Transverse colon (tissue), 4 donors: ENCODE results near the gene TUBA8. TPM values are rescaled to one million over a fixed set of nuclear protein-coding genes. Genes with fewer than 3 reads are reported as not detected.

Experiments used
- DNase-seq: peaks from one replicate; pipeline ENCODE4 v3.0.0-alpha.2; 2019
- H3K27ac ChIP-seq, 4 donors: fragments of 200-600 bp; sonication (generic); 2 replicates each; pipeline ENCODE4 v1.5.1; 2016 to 2018; ENCODE audit warnings: inconsistent platforms in 4 of 4
- H3K27me3 ChIP-seq: fragments of 200-600 bp; sonication (generic); 2 replicates; pipeline ENCODE4 v1.5.1; 2017; ENCODE audit warnings: inconsistent platforms
- H3K36me3 ChIP-seq, 4 donors: fragments of 200-600 bp; sonication (generic); 2 replicates each; pipeline ENCODE4 v1.5.1; 2017 to 2019; ENCODE audit warnings: inconsistent platforms in 4 of 4
- H3K4me1 ChIP-seq, 4 donors: fragments of 200-600 bp; sonication (generic); 2 replicates each; pipeline ENCODE4 v1.5.1; 2017 to 2020; ENCODE audit warnings: inconsistent platforms in 4 of 4
- H3K4me3 ChIP-seq, 4 donors: fragments of 200-600 bp; sonication (generic); 1 replicate in 1 of 4; 2 replicates in 3 of 4; pipeline versions ENCODE4 v1.5.1 to v1.6.1; 2017 to 2019; ENCODE audit warnings: inconsistent platforms in 4 of 4
- H3K9me3 ChIP-seq, 2 donors: fragments of 200-600 bp; sonication (generic); 2 replicates each; pipeline ENCODE4 v1.5.1; 2017 to 2019; ENCODE audit warnings: inconsistent platforms in 2 of 2
- CTCF ChIP-seq, 5 experiments: fragments of 200-600 bp in 3 of 5; fragments of 450-650 bp in 2 of 5; sonication (generic) in 3 of 5; IDR thresholded peaks; 1 replicate in 2 of 5; 2 replicates in 3 of 5; pipeline ENCODE4 v1.5.1; 2016 to 2017; ENCODE audit warnings: antibody characterized with exemption in 5 of 5, inconsistent platforms in 3 of 5, mild to moderate bottlenecking in 2 of 5, moderate library complexity in 1 of 5
- EP300 ChIP-seq: sonication (generic); formaldehyde crosslinking; IDR thresholded peaks from one replicate; pipeline ENCODE4 v1.6.1; 2017; ENCODE audit warnings: antibody characterized with exemption, low read depth
- POLR2A ChIP-seq: fragments of 450-650 bp; IDR thresholded peaks from one replicate; pipeline ENCODE4 v1.6.1; 2016; ENCODE audit warnings: antibody characterized with exemption, mild to moderate bottlenecking, moderate library complexity
- POLR2AphosphoS5 ChIP-seq, 3 donors: sonication (generic); formaldehyde crosslinking; IDR thresholded peaks; one replicate each; pipeline ENCODE4 v1.6.1; 2016; ENCODE audit warnings: antibody characterized with exemption in 3 of 3
- WGBS, 2 donors: methylation state at CpG; one replicate each; pipeline ENCODE4 v1.1.5; 2018; ENCODE audit warnings: low coverage in 1 of 2; 5-methylcytosine and 5-hydroxymethylcytosine counted together
- in situ Hi-C, 4 donors: fragments of 200-750 bp; cut with MboI; loops; one replicate each; pipeline versions ENCODE4 v1.15.0 to v1.15.1; 2017; ENCODE audit warnings: low sequenced_read_pairs in 3 of 4, low pct_ligation_motif_present in 1 of 4, low pct_unique_long_range_greater_than_20kb in 1 of 4
- intact Hi-C: fragments of 100-400 bp; cut with DNase I; formaldehyde crosslinking; loops from one replicate; pipeline ENCODE4 v1.15.1; 2023; ENCODE audit warnings: low total_unique reads
- total RNA-seq, 4 donors: library from RNA; depleted of rRNA; stranded (reverse); fragments of >200 nt; gene quantifications; one replicate each; pipeline ENCODE4 v1.1.0, GENCODE V29; 2016

Gene TUBA8
- total RNA-seq, 4 donors from 2014 or later, result 1.4 to 3.0 (median 2.0) TPM; not detected in 1

GRCh38 chr22:18064636-18065035 lies 46.0 kb upstream of the TUBA8 start:
- TF ChIP-seq POLR2A (no peak), EP300 (no peak), CTCF (IDR thresholded peaks at IDR 0.05) (no peak), POLR2AphosphoS5 (IDR thresholded peaks at IDR 0.05) (no peak)
- Histone ChIP-seq H3K4me3 (no peak overlapping the region), H3K9me3 (no peaks in the 10 kb centered on the region), H3K36me3 (no peaks in the 10 kb centered on the region), H3K27me3 (no peaks in the 10 kb centered on the region), H3K4me1 (peaks cover 7 to 62% (median 27%) of the 10 kb centered on the region in 4 donors), H3K27ac (no peak overlapping the region)
- DNase-seq, result no peak
- WGBS, 2 donors, result 93 to 94% methylated on average over 4 to 7 of the region's 7 CpGs
- intact Hi-C loops, result no loop called here
- in situ Hi-C loops, result no loop called here

DNA sequence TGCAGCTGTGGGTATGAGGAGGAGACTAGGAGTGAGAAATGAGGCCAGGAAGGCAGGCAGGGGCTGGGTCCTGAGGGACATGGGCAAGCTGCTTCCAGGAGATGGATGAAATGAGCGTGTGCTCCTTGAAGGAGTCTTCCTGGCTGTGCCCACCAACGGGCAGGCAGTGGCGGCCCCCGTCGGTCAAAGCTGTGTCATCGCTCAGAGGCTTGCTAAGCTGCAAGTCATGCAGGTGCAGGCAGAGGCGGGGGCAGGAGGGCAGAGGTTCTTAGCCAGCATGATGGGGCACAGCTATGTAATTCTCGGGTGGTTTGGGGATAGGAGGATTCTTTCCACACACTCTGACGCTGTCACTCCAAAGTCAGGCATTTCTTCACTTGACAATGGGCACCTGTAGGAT lies 45.4 kb upstream of the TUBA8 start:
- H3K4me3 ChIP-seq, result no peak overlapping the region
- peak overlapping the region in 1 of 4 donors; percentile 7 for H3K27ac ChIP-seq
- no peaks in the 10 kb centered on the region for H3K36me3 ChIP-seq
- DNase-seq, result no peak
- no peaks in the 10 kb centered on the region for H3K9me3 ChIP-seq
- peaks cover 6 to 66% (median 27%) of the 10 kb centered on the region in 4 donors for H3K4me1 ChIP-seq
- in situ Hi-C loops, result no loop called here
- TF ChIP-seq POLR2AphosphoS5 (IDR thresholded peaks at IDR 0.05) (no peak), EP300 (no peak), CTCF (IDR thresholded peaks at IDR 0.05) (no peak), POLR2A (no peak)
- no peaks in the 10 kb centered on the region for H3K27me3 ChIP-seq
- 71 to 81% methylated on average over 1 to 9 of the region's 9 CpGs for WGBS, 2 donors
- intact Hi-C loops, result no loop called here

- Histone ChIP-seq H3K27me3 (no peaks in the 10 kb centered on the region), H3K27ac (peak overlapping the region; percentile 74 to 89 (median 78)), H3K36me3 (no peaks in the 10 kb centered on the region), H3K4me1 (peaks cover 0 to 66% (median 23%) of the 10 kb centered on the region in 4 donors), H3K4me3 (no peak overlapping the region), H3K9me3 (no peaks in the 10 kb centered on the region)
- in situ Hi-C loops, result no loop called here
- TF ChIP-seq POLR2AphosphoS5 (IDR thresholded peaks at IDR 0.05), result no peak
- no peak for TF ChIP-seq CTCF (IDR thresholded peaks at IDR 0.05)
- no peak for TF ChIP-seq POLR2A
- no peak for TF ChIP-seq EP300
- 46 to 47% methylated on average over 5 to 12 of the region's 12 CpGs for whole genome bisulfite sequencing, 2 donors
- intact Hi-C loops, result no loop called here
- peak; percentile 50 for DNase-seq
These were observed 44.3 kb upstream of the TUBA8 start for GRCh38 chr22:18066181-18066859.

GRCh38 chr22:18067121-18067520 lies 43.5 kb upstream of the TUBA8 start:
- no peak for DNase-seq
- H3K4me1 ChIP-seq, result peaks cover 0 to 59% (median 17%) of the 10 kb centered on the region in 4 donors
- intact Hi-C loops (no loop called here), in situ Hi-C loops (no loop called here)
- H3K36me3 ChIP-seq, result no peaks in the 10 kb centered on the region
- H3K27me3 ChIP-seq, result no peaks in the 10 kb centered on the region
- no peaks in the 10 kb centered on the region for H3K9me3 ChIP-seq
- WGBS, 2 donors, result 89% methylated on average over 3 of the region's 3 CpGs; no CpG with 5 or more reads in 1 of the 2 donors
- peak overlapping the region; percentile 74 to 89 (median 78) for H3K27ac ChIP-seq
- no peak overlapping the region for H3K4me3 ChIP-seq
- TF ChIP-seq CTCF (IDR thresholded peaks at IDR 0.05) (no peak), EP300 (no peak), POLR2A (no peak), POLR2AphosphoS5 (IDR thresholded peaks at IDR 0.05) (no peak)
